ENCODE data around the gene CRYBA2. TPM values are rescaled to one million over a fixed set of nuclear protein-coding genes. Genes with fewer than 3 reads are reported as not detected.

CRYBA2 gene
- total RNA-seq, 1 experiment from 2014 or later = not detected

MicroRNA genes within 50 kb of the gene (microRNA counts, 767-probe panel; counts per million panel counts)
- microRNA hsa-miR-375 = not detected

Small RNA genes within 50 kb of the gene (microRNA-seq; reads per million reads assigned to microRNA genes)
- gene MIR375 (ENCODE audit: borderline number of aligned reads) = 1,517 reads per million, percentile 84 among the genes with 10 or more reads in this experiment

Other genes starting within 250 kb of the CRYBA2 start
- 1.6 TPM for gene CYP27A1, start 211.3 kb downstream of the CRYBA2 start, total RNA-seq (2021; ENCODE audit: unreplicated experiment)
- not detected for gene PRKAG3, start 161.6 kb downstream of the CRYBA2 start, total RNA-seq (2021; ENCODE audit: unreplicated experiment)
- gene WNT6, start 133.6 kb downstream of the CRYBA2 start, total RNA-seq (2021; ENCODE audit: unreplicated experiment) = 1.4 TPM
- gene WNT10A, start 112.6 kb downstream of the CRYBA2 start, total RNA-seq (2021; ENCODE audit: unreplicated experiment) = 1.5 TPM
- 0.44 TPM for gene CDK5R2, start 33.8 kb downstream of the CRYBA2 start, total RNA-seq (2021; ENCODE audit: unreplicated experiment)
- not detected for gene FEV, start 8.2 kb downstream of the CRYBA2 start, total RNA-seq (2021; ENCODE audit: unreplicated experiment)
- 0.52 TPM for gene CFAP65, start 48.1 kb upstream of the CRYBA2 start, total RNA-seq (2021; ENCODE audit: unreplicated experiment)
- gene IHH, start 67.5 kb upstream of the CRYBA2 start, total RNA-seq (2021; ENCODE audit: unreplicated experiment) = 0.17 TPM
- 16.4 TPM for gene NHEJ1, start 167.4 kb upstream of the CRYBA2 start, total RNA-seq (2021; ENCODE audit: unreplicated experiment)
- gene SLC23A3, start 176.6 kb upstream of the CRYBA2 start, total RNA-seq (2021; ENCODE audit: unreplicated experiment) = 4.8 TPM
- gene CNPPD1, start 183.5 kb upstream of the CRYBA2 start, total RNA-seq (2021; ENCODE audit: unreplicated experiment) = 41.9 TPM
- gene RETREG2, start 184.9 kb upstream of the CRYBA2 start, total RNA-seq (2021; ENCODE audit: unreplicated experiment) = 63.7 TPM
- gene ZFAND2B, start 213.4 kb upstream of the CRYBA2 start, total RNA-seq (2021; ENCODE audit: unreplicated experiment) = 31.4 TPM
- 24.5 TPM for gene ABCB6, start 225.5 kb upstream of the CRYBA2 start, total RNA-seq (2021; ENCODE audit: unreplicated experiment)
- gene ATG9A, start 236.2 kb upstream of the CRYBA2 start, total RNA-seq (2021; ENCODE audit: unreplicated experiment) = 51.8 TPM
- 64.7 TPM for gene ANKZF1, start 236.4 kb upstream of the CRYBA2 start, total RNA-seq (2021; ENCODE audit: unreplicated experiment)

All from HCT116 (cell line).